NCI-H748 treated with DMSO at 0.1 percent for 48 hours (cell line): ENCODE data around the gene AGAP9.
"Not testable (repeated sequence)": the region's sequence is repeated elsewhere in the genome, so short reads cannot be mapped to it uniquely, and the experiment has no call there.

Experiments
- DNase-seq: peaks from one replicate; lab custom pipeline; 2025; lab: John Stamatoyannopoulos, UW

AGAP9 gene

GRCh38 chr10:47457528-47457820 is 66.0 kb downstream of the AGAP9 start:
- no peak for DNase-seq

GRCh38 chr10:47456794-47457527 is 66.5 kb downstream of the AGAP9 start:
- no peak for DNase-seq

- no peak for DNase-seq
Measured at GRCh38 chr10:47456079-47456785, 67.2 kb downstream of the AGAP9 start.

GRCh38 chr10:47455350-47456078 is 67.9 kb downstream of the AGAP9 start:
- DNase-seq, result not testable (repeated sequence)

GRCh38 chr10:47454780-47455058 is 68.7 kb downstream of the AGAP9 start:
- no peak for DNase-seq

- DNase-seq, result no peak
Measured at GRCh38 chr10:47454008-47454779, 69.2 kb downstream of the AGAP9 start.

GRCh38 chr10:47453141-47454007 is 70.1 kb downstream of the AGAP9 start:
- no peak for DNase-seq

- no peak for DNase-seq
Measured at GRCh38 chr10:47452495-47453140, 70.8 kb downstream of the AGAP9 start.

- DNase-seq, result no peak
Measured at GRCh38 chr10:47451998-47452494, 71.4 kb downstream of the AGAP9 start.
